T-helper 1 cell treated with Interleukin-12 subunit alpha and Interleukin-12 subunit beta and Interleukin-4 antibody, amounts not matched to agents 30 ng/mL and 1 ng/mL, for 36 hours (primary cell): ENCODE results near the gene RPUSD1. TPM values are rescaled to one million over a fixed set of nuclear protein-coding genes. Genes with fewer than 3 reads are reported as not detected.
"Not testable (repeated sequence)": the region's sequence is repeated elsewhere in the genome, so short reads cannot be mapped to it uniquely, and the experiment has no call there.

Experiments
- intact Hi-C: fragments of 100-400 bp; cut with micrococcal nuclease; formaldehyde crosslinking; loops from one replicate; pipeline ENCODE4 v1.15.1; 2024
- total RNA-seq: library from RNA; stranded (reverse); gene quantifications from 2 replicates; pipeline ENCODE4 v1.2.3, GENCODE V29; 2022

RPUSD1 gene
- total RNA-seq, 1 donor from 2014 or later: 35.4 TPM

DNA sequence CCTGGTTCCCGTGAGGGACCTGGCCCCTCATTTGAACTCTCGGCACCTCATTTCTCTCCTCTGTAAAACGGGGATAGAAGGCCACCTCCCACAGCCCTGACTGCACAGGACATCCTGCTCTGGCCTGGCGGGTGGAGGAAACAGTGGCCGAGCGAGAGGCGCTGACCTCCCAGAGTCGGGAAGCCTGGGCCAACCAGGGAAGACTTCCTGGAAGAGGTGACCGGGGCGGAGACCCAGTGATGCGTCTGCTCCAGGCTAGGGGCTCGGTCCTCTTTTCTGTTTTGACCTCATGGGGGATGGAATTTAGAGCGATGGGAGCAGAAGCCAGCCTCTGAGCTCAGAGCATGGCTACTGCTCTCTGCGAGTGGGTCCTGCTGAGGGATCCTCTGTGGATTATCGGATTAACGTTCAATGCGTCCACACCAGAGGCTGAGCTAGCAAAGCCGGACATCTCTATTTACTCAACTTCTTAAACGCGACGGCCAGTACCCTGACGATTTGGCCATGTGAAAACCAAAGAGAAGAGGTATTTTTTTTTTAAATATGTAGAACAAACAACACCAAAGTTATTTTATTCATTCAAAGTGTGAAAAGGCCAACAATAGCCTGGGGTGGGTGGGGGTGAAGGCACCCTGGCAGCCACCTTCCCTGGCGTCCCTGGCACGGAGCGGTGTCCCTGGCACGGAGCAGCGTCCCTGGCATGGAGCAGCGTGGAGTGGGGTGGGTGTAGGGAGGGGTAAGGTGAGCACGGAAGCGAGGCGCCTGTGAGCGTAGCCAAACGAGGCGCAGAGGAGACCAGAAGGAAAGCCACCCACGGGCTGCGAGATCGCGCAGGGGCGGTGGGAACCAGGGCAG is 36.8 kb downstream of the RPUSD1 start:
- intact Hi-C loops: no loop called here

GRCh38 chr16:750485-750884 is 37.7 kb downstream of the RPUSD1 start:
- intact Hi-C loops: no loop called here

GRCh38 chr16:749010-749409 is 39.2 kb downstream of the RPUSD1 start:
- intact Hi-C loops: no loop called here

DNA sequence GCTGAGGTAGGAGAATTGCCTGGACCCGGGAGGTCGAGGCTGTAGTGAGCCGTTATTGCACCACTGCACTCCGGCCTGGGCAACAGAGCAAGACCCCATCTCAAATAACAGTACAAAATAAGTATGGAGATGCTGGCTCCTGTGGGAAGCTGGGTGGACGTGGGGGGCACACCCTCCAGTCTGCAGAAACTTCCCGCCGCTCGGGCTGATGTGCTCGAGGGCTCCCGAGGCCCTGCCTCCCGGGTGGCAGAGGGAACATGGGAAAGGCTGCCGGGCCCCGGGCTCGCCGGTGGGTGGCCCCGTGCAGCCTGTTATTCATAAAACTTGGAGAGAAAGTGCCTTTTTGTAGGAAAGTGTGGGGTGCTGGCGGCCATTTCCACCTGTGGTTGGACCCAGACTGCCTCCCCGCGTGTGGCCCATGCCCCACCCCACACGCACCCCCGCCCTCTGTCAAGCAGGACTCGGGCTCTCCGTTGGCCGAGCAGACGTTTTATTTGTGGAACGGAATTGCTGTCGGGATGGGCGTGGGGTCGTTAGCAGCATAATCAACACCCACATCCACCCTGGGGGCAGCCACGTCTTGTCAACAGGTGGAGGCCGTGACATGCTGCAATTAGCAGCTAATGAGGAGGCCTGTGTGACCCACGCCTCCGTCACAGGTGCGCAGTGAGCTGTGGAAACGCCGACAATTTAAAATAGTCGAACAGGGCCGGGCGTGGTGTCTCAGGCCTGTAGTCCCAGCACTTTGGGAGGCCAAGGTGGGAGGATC is 40.0 kb downstream of the RPUSD1 start:
- intact Hi-C loops: no loop called here

DNA sequence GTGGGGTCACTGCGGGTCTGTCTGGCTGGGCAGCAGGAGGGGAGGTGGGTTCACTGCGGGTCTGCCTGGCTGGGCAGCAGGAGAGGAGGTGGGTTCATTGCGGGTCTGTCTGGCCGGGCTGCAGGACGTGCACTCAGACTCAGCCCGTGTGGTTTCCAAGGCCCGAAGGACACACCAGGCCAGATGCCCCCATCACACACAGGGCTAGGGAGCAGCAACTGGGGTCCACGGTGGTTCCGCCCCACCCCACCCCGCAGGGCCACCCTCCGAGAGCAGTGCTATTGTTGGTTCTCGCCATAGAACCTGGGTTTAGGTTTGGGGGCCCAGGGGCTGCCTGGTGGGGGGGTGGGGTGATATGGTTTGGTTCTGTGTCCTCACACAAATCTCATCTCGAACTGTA is 41.5 kb downstream of the RPUSD1 start:
- intact Hi-C loops: no loop called here

DNA sequence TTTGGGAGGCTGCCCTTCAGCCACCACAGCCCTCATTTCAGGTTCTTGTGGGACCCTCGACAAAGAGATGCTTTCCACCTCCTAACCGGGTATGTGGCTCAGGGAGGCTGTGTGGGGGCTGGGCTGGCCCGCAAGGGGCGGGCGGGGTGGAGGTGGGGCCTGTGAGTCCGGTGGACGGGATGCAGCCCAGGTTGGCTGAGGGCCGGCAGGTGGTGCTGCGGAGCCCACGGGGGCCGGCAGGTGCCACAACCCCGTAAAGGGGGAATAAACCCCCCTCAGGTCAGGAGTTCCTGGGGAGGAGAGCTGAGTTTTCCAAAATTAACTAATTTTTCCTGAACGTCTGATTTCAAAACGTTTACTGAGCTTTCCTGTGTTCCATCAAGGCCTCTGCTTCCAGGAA is 42.4 kb downstream of the RPUSD1 start:
- intact Hi-C loops: no loop called here

DNA sequence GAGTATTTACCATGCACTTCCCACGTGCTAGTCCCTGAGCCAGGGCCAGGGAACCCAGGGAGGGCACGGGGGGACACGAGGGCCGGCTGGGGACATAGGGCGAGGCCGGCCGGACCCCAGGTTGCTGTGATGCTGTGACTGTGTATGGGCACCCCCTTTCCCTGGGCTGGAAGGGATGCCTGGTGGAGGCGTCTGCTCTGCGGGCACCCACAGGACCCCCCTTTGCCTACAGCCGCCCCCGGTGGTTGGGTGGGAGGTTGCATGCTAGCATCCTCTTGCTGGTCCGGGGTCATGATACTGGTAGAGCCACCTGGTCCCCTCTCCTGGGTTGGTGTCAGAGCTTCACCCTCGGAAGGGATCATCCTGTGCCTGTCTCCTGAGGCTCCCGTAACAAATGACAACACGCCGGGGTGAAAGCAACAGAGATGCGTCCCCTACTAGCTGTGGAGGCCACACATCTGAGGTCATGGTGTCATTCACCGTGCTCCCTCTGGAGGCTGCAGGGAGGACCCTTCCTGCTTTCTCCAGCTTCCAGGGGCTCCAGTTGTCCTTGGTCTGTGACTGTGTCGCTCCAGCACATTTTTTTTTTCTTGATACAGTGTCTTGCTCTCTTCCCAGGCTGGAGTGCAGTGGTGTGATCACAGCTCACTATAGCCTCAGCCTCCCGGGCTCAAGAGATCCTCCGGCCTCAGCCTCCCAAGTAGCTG is 44.2 kb downstream of the RPUSD1 start:
- intact Hi-C loops: no loop called here

DNA sequence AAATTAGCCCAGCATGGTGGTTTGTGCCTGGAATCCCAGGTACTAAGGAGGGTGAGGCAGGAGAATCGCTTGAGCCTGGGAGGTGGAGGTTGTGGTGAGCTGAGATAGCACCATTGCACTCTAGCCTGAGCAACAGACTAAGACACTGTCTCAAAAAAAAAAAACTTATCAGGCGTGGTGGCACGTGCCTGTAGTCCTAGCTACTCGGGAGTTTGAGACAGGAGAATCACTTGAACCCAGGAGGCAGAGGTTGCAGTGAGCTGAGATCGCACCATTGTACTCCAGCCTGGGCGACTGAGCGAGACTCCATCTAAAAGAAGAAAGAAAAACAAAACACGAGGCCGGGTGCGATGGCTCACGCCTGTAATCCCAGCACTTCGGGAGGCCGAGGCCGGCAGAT is 45.3 kb downstream of the RPUSD1 start:
- intact Hi-C loops: not testable (repeated sequence)

DNA sequence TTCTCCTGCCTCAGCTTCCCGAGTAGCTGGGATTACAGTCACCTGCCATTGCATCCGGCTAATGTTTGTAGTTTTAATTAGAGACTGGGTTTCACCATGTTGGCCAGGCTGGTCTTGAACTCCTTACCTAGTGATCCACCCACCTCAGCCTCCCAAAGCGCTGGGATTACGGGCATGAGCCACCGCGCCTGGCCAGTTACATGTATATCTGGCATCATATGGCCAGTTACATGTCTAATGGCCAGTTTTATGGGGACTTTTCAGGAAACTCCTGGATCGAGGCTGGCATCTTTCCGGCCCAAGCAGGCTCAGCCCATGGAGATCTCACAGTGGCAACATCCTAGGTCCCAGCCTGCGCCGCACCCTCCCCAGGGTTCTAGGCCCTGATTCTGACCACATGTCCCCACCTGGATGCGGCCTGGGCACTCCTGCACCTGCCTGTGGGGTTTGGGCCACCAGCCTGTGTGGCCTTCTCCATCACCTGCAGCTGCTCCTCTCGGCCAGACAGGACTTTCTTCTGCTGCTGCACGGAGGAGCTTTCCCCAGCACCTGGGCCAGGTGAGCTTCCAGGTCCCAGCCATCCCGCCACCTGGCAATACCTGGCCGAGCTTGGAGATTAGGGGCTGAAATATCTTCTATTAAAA is 46.1 kb downstream of the RPUSD1 start:
- intact Hi-C loops: no loop called here

DNA sequence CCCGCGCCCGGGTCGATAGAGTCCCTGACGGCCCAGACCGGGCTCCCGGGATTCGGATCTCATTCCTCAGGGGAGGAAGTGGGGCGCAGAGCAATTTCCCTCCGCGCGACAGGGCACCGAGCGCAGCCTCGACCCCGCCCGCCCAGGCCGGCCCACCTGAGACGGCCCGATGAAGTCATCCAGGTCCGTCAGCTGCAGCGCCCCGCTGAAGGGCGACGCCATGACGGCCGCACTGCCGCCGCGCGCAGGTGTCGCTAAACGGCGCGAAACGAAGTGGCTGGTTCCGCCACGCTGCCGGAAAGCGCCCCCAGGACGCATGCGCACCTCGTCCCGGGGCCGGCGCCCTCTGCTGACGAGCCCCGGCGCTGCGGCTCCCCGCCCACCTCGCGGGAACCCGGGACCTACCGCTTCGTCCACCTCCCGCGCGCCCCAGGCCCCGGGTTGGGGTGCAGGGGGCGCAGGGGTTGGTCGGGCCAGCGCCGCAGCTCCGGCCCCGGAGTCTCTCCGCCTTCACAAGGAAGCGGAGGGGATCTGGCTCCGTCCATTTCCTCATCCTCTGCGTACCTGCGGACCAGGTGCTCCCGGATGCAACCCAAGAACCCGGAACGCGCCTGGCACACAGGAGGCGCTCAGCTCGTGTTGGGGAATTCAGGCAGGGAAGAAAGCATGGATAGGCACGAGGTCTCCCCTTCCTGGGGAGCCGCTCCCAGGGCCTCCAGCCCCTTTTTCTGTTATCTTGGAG is 47.2 kb downstream of the RPUSD1 start, which contains the start of gene CIAO3:
Gene CIAO3, minus strand, starts transcription at position 234 of the 742 bp plus-strand sequence. Its CDS starts 12 bp downstream, at position 222.
- intact Hi-C loops: loop anchor here (1.0 kb wide), 2 partner anchors 13 to 27 kb away; no protein-coding TSS in a partner anchor

GRCh38 chr16:740459-740763 is 47.8 kb downstream of the RPUSD1 start:
- intact Hi-C loops: loop anchor here (1.0 kb wide), 2 partner anchors 12 to 26 kb away; no protein-coding TSS in a partner anchor

- intact Hi-C loops: loop anchor here (1.0 kb wide), 2 partner anchors 12 to 26 kb away; no protein-coding TSS in a partner anchor
These were observed 48.4 kb downstream of the RPUSD1 start for GRCh38 chr16:739560-740458.

- intact Hi-C loops: no loop called here
These were observed 51.2 kb downstream of the RPUSD1 start for GRCh38 chr16:736936-737481.

DNA sequence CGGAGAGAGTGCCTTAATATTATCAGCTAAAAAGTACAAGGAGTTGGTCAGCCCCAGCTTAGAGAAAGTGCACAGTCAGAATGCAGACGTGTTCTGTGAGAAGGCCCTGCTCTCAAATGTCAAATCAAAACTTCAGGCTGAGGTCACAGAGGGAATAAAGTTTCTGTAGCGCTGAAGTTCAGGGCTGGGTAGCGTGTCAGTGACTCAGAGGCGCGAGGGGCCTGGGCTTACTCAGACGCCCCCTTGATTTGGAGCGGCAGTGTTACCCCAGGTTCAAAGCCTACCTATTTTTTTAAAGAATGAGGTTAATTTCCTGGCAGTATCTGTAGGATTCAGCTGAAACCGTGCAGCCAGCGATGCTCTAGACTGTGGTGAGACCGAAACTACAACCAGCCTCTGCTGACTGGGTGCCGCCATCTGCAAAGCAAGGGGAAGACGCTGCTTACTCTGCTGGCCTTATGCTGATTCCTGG is 52.2 kb downstream of the RPUSD1 start:
- intact Hi-C loops: no loop called here

- intact Hi-C loops: no loop called here
These were observed 53.0 kb downstream of the RPUSD1 start for GRCh38 chr16:734981-735881.
